ENCODE data around the gene IFIT1B. TPM values are rescaled to one million over a fixed set of nuclear protein-coding genes. Genes with fewer than 3 reads are reported as not detected.

IFIT1B gene
- total and polyA plus RNA-seq, 10 of the 15 experiments (the other 5 are each of a cell fraction or from before 2014, with no cell fraction given), result 0.04 TPM; not detected in 9

DNA sequence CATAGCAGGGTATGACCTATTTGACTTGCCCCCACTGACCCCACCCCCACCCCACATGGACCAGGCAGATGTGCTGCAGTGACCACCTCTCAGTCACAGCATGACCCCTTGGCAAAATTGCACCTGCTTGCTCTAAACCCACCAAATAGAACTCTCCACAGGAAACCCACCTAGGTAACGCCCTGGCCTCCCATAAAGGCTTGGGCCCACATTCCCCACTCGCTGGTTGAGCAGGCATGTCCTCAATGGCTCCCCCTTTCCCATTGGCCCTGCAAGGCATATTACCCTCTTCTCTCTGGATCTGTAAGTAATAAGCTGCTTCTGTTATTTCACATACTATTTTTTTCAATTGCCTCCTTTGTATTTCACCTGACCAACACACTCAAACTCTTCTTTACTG is 17.3 kb downstream of the IFIT1B start:
- H3K79me2 ChIP-seq (ENCODE audit: control insufficient read depth, insufficient read depth, low read length), result peaks cover 25% of the 10 kb centered on the region
- no peaks in the 10 kb centered on the region for H3K27me3 ChIP-seq (replicated peaks in 1 of 2; ENCODE audit: control insufficient read depth in 2 of 2, insufficient read depth in 2 of 2, low read length in 1 of 2)
- CTCF ChIA-PET, result interaction anchor here (0.7 kb wide), 1 partner anchor 37 kb away, joined by 4 read pairs; no protein-coding TSS in a partner anchor
- no peak overlapping the region for H3K4me2 ChIP-seq (ENCODE audit: control insufficient read depth, insufficient read depth)
- no peaks in the 10 kb centered on the region for H3K36me3 ChIP-seq (ENCODE audit: control insufficient read depth in 2 of 2, insufficient read depth in 2 of 2, low read length in 1 of 2)
- POLR2A ChIA-PET, result no interaction called here
- intact Hi-C loops (cut with micrococcal nuclease; ENCODE audit: unreplicated experiment) (loop anchor here (10.0 kb wide), 1 partner anchor 400 kb away; the partner anchor contains the start of gene FAS), in situ Hi-C loops (cut with MboI) (no loop called here)
- SMC1A ChIA-PET (ENCODE audit: uncharacterized antibody, unreplicated experiment), result no interaction called here
- DNase-seq (ENCODE audit: low read depth, low spot score), result no peak
- WGBS (ENCODE audit: insufficient coverage, insufficient replicate concordance, low lambda C conversion rate, missing lambda C conversion rate), result 100% methylated on average over 2 of the region's 2 CpGs
- RAD21 ChIA-PET (ENCODE audit: unreplicated experiment), result no interaction called here
- no peak overlapping the region for H2AFZ ChIP-seq (ENCODE audit: control insufficient read depth, low read depth, low read length)
- H4K20me1 ChIP-seq (ENCODE audit: control insufficient read depth, insufficient read depth), result no peaks in the 10 kb centered on the region
- no peak overlapping the region; the same call in 1 of the 2 replicates for H3K4me3 ChIP-seq
- H3K9me3 ChIP-seq (replicated peaks; ENCODE audit: control insufficient read depth, insufficient read depth, low read length), result no peaks in the 10 kb centered on the region; the same call in 1 of the 3 replicates
- no peak for FAIRE-seq
- no peak overlapping the region for H3K27ac ChIP-seq (ENCODE audit: control insufficient read depth, insufficient read depth)
- ATAC-seq, result no peak
- no peaks in the 10 kb centered on the region; the same call in 1 of the 2 replicates for H3K4me1 ChIP-seq (ENCODE audit: control insufficient read depth, insufficient read depth, low read length)
- no peak overlapping the region for H3K9ac ChIP-seq (ENCODE audit: control insufficient read depth, insufficient read depth, low read length)
- no TSS peak for BruUV-seq (replicated peaks)
- TF ChIP-seq BCL11A (IDR thresholded peaks at IDR 0.05; ENCODE audit: low read depth, low read length) (no peak), ZBTB40 (IDR thresholded peaks at IDR 0.05; ENCODE audit: borderline replicate concordance) (no peak), CHD4 (IDR thresholded peaks at IDR 0.05) (no peak), KDM1A (IDR thresholded peaks at IDR 0.05; ENCODE audit: borderline replicate concordance) (no peak), ZBED1 (IDR thresholded peaks at IDR 0.05; ENCODE audit: borderline replicate concordance) (no peak), HSF1 (IDR thresholded peaks at IDR 0.05; ENCODE audit: low read depth, low read length) (no peak), IRF4 (IDR thresholded peaks at IDR 0.05; ENCODE audit: low read depth, low read length) (no peak), SIN3A (IDR thresholded peaks at IDR 0.05; ENCODE audit: low read depth, low read length) (no peak), BACH1 (IDR thresholded peaks at IDR 0.05; ENCODE audit: borderline replicate concordance) (no peak), IRF3 (IDR thresholded peaks at IDR 0.05) (no peak)
- TF ChIP-seq, protein P1, sequence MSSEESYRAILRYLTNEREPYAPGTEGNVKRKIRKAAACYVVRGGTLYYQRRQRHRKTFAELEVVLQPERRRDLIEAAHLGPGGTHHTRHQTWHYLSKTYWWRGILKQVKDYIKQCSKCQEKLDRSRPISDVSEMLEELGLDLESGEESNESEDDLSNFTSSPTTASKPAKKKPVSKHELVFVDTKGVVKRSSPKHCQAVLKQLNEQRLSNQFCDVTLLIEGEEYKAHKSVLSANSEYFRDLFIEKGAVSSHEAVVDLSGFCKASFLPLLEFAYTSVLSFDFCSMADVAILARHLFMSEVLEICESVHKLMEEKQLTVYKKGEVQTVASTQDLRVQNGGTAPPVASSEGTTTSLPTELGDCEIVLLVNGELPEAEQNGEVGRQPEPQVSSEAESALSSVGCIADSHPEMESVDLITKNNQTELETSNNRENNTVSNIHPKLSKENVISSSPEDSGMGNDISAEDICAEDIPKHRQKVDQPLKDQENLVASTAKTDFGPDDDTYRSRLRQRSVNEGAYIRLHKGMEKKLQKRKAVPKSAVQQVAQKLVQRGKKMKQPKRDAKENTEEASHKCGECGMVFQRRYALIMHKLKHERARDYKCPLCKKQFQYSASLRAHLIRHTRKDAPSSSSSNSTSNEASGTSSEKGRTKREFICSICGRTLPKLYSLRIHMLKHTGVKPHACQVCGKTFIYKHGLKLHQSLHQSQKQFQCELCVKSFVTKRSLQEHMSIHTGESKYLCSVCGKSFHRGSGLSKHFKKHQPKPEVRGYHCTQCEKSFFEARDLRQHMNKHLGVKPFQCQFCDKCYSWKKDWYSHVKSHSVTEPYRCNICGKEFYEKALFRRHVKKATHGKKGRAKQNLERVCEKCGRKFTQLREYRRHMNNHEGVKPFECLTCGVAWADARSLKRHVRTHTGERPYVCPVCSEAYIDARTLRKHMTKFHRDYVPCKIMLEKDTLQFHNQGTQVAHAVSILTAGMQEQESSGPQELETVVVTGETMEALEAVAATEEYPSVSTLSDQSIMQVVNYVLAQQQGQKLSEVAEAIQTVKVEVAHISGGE (CRISPR knock-in tag; IDR thresholded peaks at IDR 0.05), result no peak
